H9 (cell line): ENCODE results near the gene ITPR2. TPM values are rescaled to one million over a fixed set of nuclear protein-coding genes. Genes with fewer than 3 reads are reported as not detected.

Experiments used
- DNase-seq: peaks from one replicate; pipeline ENCODE4 v3.0.0-alpha.2; 2017
- H2AFZ ChIP-seq: one replicate; pipeline ENCODE4 v1.6.1; 2013; ENCODE audit warnings: mild to moderate bottlenecking, low read length, control low read depth, moderate library complexity
- H2AK5ac ChIP-seq: 2 replicates; pipeline ENCODE4 v1.6.1; 2013; ENCODE audit warnings: low read length, control low read depth, mixed read lengths; ENCODE audit not compliant: insufficient read length
- H2BK120ac ChIP-seq: one replicate; pipeline ENCODE4 v1.6.1; 2013; ENCODE audit warnings: low read depth, mild to moderate bottlenecking, low read length, control low read depth, inconsistent platforms; ENCODE audit not compliant: poor library complexity, severe bottlenecking
- H2BK12ac ChIP-seq: 2 replicates; pipeline ENCODE4 v1.6.1; 2013; ENCODE audit warnings: low read length, control low read depth, mixed read lengths, low read depth; ENCODE audit not compliant: insufficient read length
- H2BK15ac ChIP-seq: 2 replicates; pipeline ENCODE4 v1.6.1; 2013; ENCODE audit warnings: low read depth, low read length, control low read depth
- H2BK20ac ChIP-seq: one replicate; pipeline ENCODE4 v1.6.1; 2013; ENCODE audit warnings: low read depth, mild to moderate bottlenecking, low read length, control low read depth, inconsistent platforms; ENCODE audit not compliant: poor library complexity, severe bottlenecking
- H2BK5ac ChIP-seq: 2 replicates; pipeline ENCODE4 v1.6.1; 2013; ENCODE audit warnings: low read length, control low read depth, mixed read lengths; ENCODE audit not compliant: insufficient read length
- H3K14ac ChIP-seq: 2 replicates; pipeline ENCODE4 v1.6.1; 2013; ENCODE audit warnings: low read length, control low read depth; ENCODE audit not compliant: insufficient read depth
- H3K18ac ChIP-seq: 2 replicates; pipeline ENCODE4 v1.6.1; 2013; ENCODE audit warnings: low read depth, mild to moderate bottlenecking, mixed read lengths, low read length, control low read depth; ENCODE audit not compliant: insufficient read length
- H3K23ac ChIP-seq: 2 replicates; pipeline ENCODE4 v1.6.1; 2013; ENCODE audit warnings: low read length, control low read depth, mixed read lengths, low read depth; ENCODE audit not compliant: insufficient read length
- H3K23me2 ChIP-seq: 2 replicates; pipeline ENCODE4 v1.6.1; 2013; ENCODE audit warnings: low read depth, mild to moderate bottlenecking, mixed read lengths, low read length, control low read depth; ENCODE audit not compliant: insufficient read length, poor library complexity, severe bottlenecking
- H3K27ac ChIP-seq: 2 replicates; pipeline ENCODE4 v1.5.1; 2013; ENCODE audit warnings: low read length, control low read depth, mixed read lengths, low read depth; ENCODE audit not compliant: insufficient read length
- H3K27me3 ChIP-seq: 2 replicates; pipeline ENCODE4 v1.6.1; 2013; ENCODE audit warnings: low read length, control low read depth, inconsistent platforms; ENCODE audit not compliant: insufficient read depth
- H3K4ac ChIP-seq: 2 replicates; pipeline ENCODE4 v1.6.1; 2013; ENCODE audit warnings: low read depth, mild to moderate bottlenecking, control low read depth, inconsistent platforms, low read length, moderate library complexity
- H3K4me1 ChIP-seq: 2 replicates; pipeline ENCODE4 v1.6.1; 2013; ENCODE audit warnings: low read length, control low read depth, inconsistent platforms; ENCODE audit not compliant: insufficient read depth
- H3K4me2 ChIP-seq: 2 replicates; pipeline ENCODE4 v1.6.1; 2013; ENCODE audit warnings: low read length, control low read depth, mixed read lengths; ENCODE audit not compliant: insufficient read length, insufficient read depth
- H3K56ac ChIP-seq: 2 replicates; pipeline ENCODE4 v1.6.1; 2013; ENCODE audit warnings: low read depth, mild to moderate bottlenecking, mixed read lengths, low read length, control low read depth; ENCODE audit not compliant: insufficient read length
- H3K79me1 ChIP-seq: 2 replicates; pipeline ENCODE4 v1.6.1; 2013; ENCODE audit warnings: low read depth, mild to moderate bottlenecking, moderate library complexity, low read length, control low read depth, inconsistent platforms; ENCODE audit not compliant: insufficient read depth, poor library complexity, severe bottlenecking
- H3K79me2 ChIP-seq: 2 replicates; pipeline ENCODE4 v1.6.1; 2013; ENCODE audit warnings: low read length, control low read depth, inconsistent platforms; ENCODE audit not compliant: insufficient read depth
- H3K9ac ChIP-seq: 2 replicates; pipeline ENCODE4 v1.6.1; 2013; ENCODE audit warnings: low read length, control low read depth, mixed read lengths; ENCODE audit not compliant: insufficient read length; ENCODE audit errors: extremely low read depth
- H3K9me3 ChIP-seq: one replicate; pipeline ENCODE4 v1.6.1; 2013; ENCODE audit warnings: low read depth, low read length, inconsistent platforms; ENCODE audit not compliant: control insufficient read depth
- H3T11ph ChIP-seq: one replicate; pipeline ENCODE4 v1.6.1; 2013; ENCODE audit warnings: mild to moderate bottlenecking, low read length, control low read depth, inconsistent platforms
- H4K20me1 ChIP-seq: one replicate; pipeline ENCODE4 v1.6.1; 2013; ENCODE audit not compliant: control insufficient read depth, insufficient read length, insufficient read depth
- H4K5ac ChIP-seq: 2 replicates; pipeline ENCODE4 v1.6.1; 2013; ENCODE audit warnings: low read depth, mild to moderate bottlenecking, mixed read lengths, low read length, control low read depth; ENCODE audit not compliant: insufficient read length
- H4K8ac ChIP-seq: replicated peaks from 2 replicates; pipeline ENCODE4 v1.6.1; 2013; ENCODE audit warnings: low read length, control low read depth, mixed read lengths, low read depth; ENCODE audit not compliant: insufficient read length
- H4K91ac ChIP-seq: 2 replicates; pipeline ENCODE4 v1.6.1; 2013; ENCODE audit warnings: low read depth, mild to moderate bottlenecking, moderate library complexity, mixed read lengths, low read length, control low read depth; ENCODE audit not compliant: insufficient read length
- H3K27ac Mint-ChIP-seq, 3 experiments: 2 replicates in 2 of 3; 3 replicates in 1 of 3; pipeline ENCODE4 v1.8.0; 2020 to 2021; ENCODE audit warnings: mixed read lengths in 3 of 3, mild to moderate bottlenecking in 1 of 3, moderate library complexity in 1 of 3
- H3K27me3 Mint-ChIP-seq: 2 replicates; pipeline ENCODE4 v1.8.0; 2021; ENCODE audit warnings: low read depth, mild to moderate bottlenecking, moderate library complexity, mixed read lengths
- H3K36me3 Mint-ChIP-seq, 3 experiments: 2 replicates in 2 of 3; 3 replicates in 1 of 3; pipeline ENCODE4 v1.8.0; 2020 to 2021; ENCODE audit warnings: low read depth in 3 of 3, mixed read lengths in 3 of 3; ENCODE audit not compliant: insufficient read depth in 1 of 3
- H3K4me1 Mint-ChIP-seq, 2 experiments: 2 replicates each; pipeline ENCODE4 v1.8.0; 2020; ENCODE audit warnings: mixed read lengths in 2 of 2
- H3K4me3 Mint-ChIP-seq, 2 experiments: 2 replicates in 1 of 2; 3 replicates in 1 of 2; pipeline ENCODE4 v1.8.0; 2020 to 2021; ENCODE audit warnings: mild to moderate bottlenecking in 2 of 2, mixed read lengths in 2 of 2, moderate library complexity in 1 of 2
- H3K9me3 Mint-ChIP-seq, 2 experiments: 2 replicates in 1 of 2; 3 replicates in 1 of 2; pipeline ENCODE4 v1.8.0; 2020; ENCODE audit warnings: mild to moderate bottlenecking in 2 of 2, mixed read lengths in 2 of 2, moderate library complexity in 1 of 2
- CTCF ChIP-seq: fragments of 200-600 bp; sonication (generic); conservative IDR thresholded peaks from 3 replicates; pipeline ENCODE4 v1.8.0; 2021; ENCODE audit warnings: antibody characterized with exemption, mild to moderate bottlenecking
- WGBS: extraction: QIAGEN DNeasy Blood & Tissue Kit; methylation state at CpG from one replicate; pipeline ENCODE4 v1.1.7; 2013; ENCODE audit warnings: missing lambda C conversion rate, low lambda C conversion rate, mixed read lengths; ENCODE audit not compliant: insufficient read length; ENCODE audit errors: extremely low coverage; 5-methylcytosine and 5-hydroxymethylcytosine counted together
- total RNA-seq: library from RNA; stranded (reverse); gene quantifications from 2 replicates; pipeline ENCODE4 v1.2.1, GENCODE V29; 2021

Gene ITPR2
- total RNA-seq, 1 experiment from 2014 or later = 14.8 TPM

- H3K4me1 ChIP-seq = no peaks in the 10 kb centered on the region
- no peak overlapping the region for H4K8ac ChIP-seq
- TF ChIP-seq CTCF = no peak
- H2BK5ac ChIP-seq = no peak overlapping the region
- no peaks in the 10 kb centered on the region for H3K79me2 ChIP-seq
- no peaks in the 10 kb centered on the region for H3K23me2 ChIP-seq
- Mint-ChIP-seq H3K27me3 (no peaks in the 10 kb centered on the region), H3K36me3 (peaks cover 18 to 43% (median 30%) of the 10 kb centered on the region in 3 experiments), H3K4me3 (no peak overlapping the region), H3K9me3 (peaks cover 5 to 12% of the 10 kb centered on the region in 2 experiments; a peak in 3 of 5 replicates), H3K27ac (no peak overlapping the region), H3K4me1 (peaks cover 20 to 23% of the 10 kb centered on the region in 2 experiments)
- no CpG with 5 or more reads among the region's 4 CpGs for WGBS
- H2AFZ ChIP-seq = no peak overlapping the region
- H2BK12ac ChIP-seq = no peak overlapping the region
- no peak overlapping the region for H3K4me2 ChIP-seq
- H3K23ac ChIP-seq = no peak overlapping the region
- H3K9me3 ChIP-seq = peaks cover 5% of the 10 kb centered on the region
- no peak overlapping the region for H3K4ac ChIP-seq
- no peak overlapping the region for H3K27ac ChIP-seq
- H3K56ac ChIP-seq = no peak overlapping the region
- H3K18ac ChIP-seq = no peak overlapping the region
- H2AK5ac ChIP-seq = no peak overlapping the region
- no peak overlapping the region for H2BK15ac ChIP-seq
- H4K20me1 ChIP-seq = no peaks in the 10 kb centered on the region
- no peak overlapping the region for H3K14ac ChIP-seq
- DNase-seq = no peak
- no peaks in the 10 kb centered on the region for H3K27me3 ChIP-seq
- no peaks in the 10 kb centered on the region for H3K79me1 ChIP-seq
- no peak overlapping the region for H4K91ac ChIP-seq
- no peak overlapping the region for H3K9ac ChIP-seq
- no peak overlapping the region for H2BK120ac ChIP-seq
- no peak overlapping the region for H3T11ph ChIP-seq
- no peak overlapping the region for H2BK20ac ChIP-seq
- no peak overlapping the region for H4K5ac ChIP-seq
Measured at GRCh38 chr12:26686408-26686807, 146.6 kb downstream of the ITPR2 start.
